DND-41 (cell line): ENCODE results near the gene CMTM3.
"Not testable (repeated sequence)": the region's sequence is repeated elsewhere in the genome, so short reads cannot be mapped to it uniquely, and the experiment has no call there.

Experiments
- ATAC-seq: fragments of 200-7000 bp; cut with Tn5 transposase; 3 replicates; pipeline ENCODE4 v1.9.1; 2021; ENCODE audit warnings: low read depth; ENCODE audit not compliant: insufficient read depth
- DNase-seq: peaks from one replicate; pipeline ENCODE4 v3.0.0-alpha.2; 2020
- H2AFZ ChIP-seq: 2 replicates; pipeline ENCODE4 v1.6.0; 2012; ENCODE audit warnings: low read depth, low read length
- H3K27ac ChIP-seq: 2 replicates; pipeline ENCODE4 v1.5.1; 2012; ENCODE audit warnings: low read length, inconsistent platforms
- H3K27me3 ChIP-seq: fragments of 200-600 bp; sonication (generic); 2 replicates; pipeline ENCODE4 v1.6.0; 2012; ENCODE audit warnings: low read length, mild to moderate bottlenecking, inconsistent platforms; ENCODE audit not compliant: insufficient read depth, poor library complexity
- H3K36me3 ChIP-seq: 2 replicates; pipeline ENCODE4 v1.5.1; 2012; ENCODE audit warnings: low read length, inconsistent platforms; ENCODE audit not compliant: insufficient read depth
- H3K4me1 ChIP-seq: 2 replicates; pipeline ENCODE4 v1.5.1; 2012; ENCODE audit warnings: mild to moderate bottlenecking, low read length; ENCODE audit not compliant: insufficient read depth
- H3K4me2 ChIP-seq: 2 replicates; pipeline ENCODE4 v1.6.0; 2012; ENCODE audit warnings: mild to moderate bottlenecking, moderate library complexity, low read length, inconsistent platforms; ENCODE audit not compliant: insufficient read depth
- H3K4me3 ChIP-seq, 2 experiments: fragments of 200-600 bp in 1 of 2; shearing (Covaris generic) in 1 of 2; 2 replicates each; pipeline ENCODE4 v1.5.1; 2012 to 2016; ENCODE audit warnings: inconsistent platforms in 2 of 2, low read length in 2 of 2, mild to moderate bottlenecking in 2 of 2, low read depth in 1 of 2, moderate library complexity in 1 of 2
- H3K79me2 ChIP-seq: 2 replicates; pipeline ENCODE4 v1.6.0; 2012; ENCODE audit warnings: low read length, inconsistent platforms; ENCODE audit not compliant: insufficient read depth
- H3K9ac ChIP-seq: 2 replicates; pipeline ENCODE4 v1.6.0; 2012; ENCODE audit warnings: low read depth, mild to moderate bottlenecking, inconsistent platforms, low read length, moderate library complexity
- H3K9me3 ChIP-seq: 2 replicates; pipeline ENCODE4 v1.5.1; 2012; ENCODE audit warnings: low read length, moderate library complexity, mild to moderate bottlenecking, inconsistent platforms; ENCODE audit not compliant: insufficient read depth, severe bottlenecking
- H4K20me1 ChIP-seq: 2 replicates; pipeline ENCODE4 v1.6.0; 2012; ENCODE audit warnings: low read length; ENCODE audit not compliant: insufficient read depth
- CTCF ChIP-seq: IDR thresholded peaks from 2 replicates; pipeline ENCODE4 v1.5.1; 2012; ENCODE audit warnings: borderline replicate concordance, low read length, moderate library complexity, mild to moderate bottlenecking; ENCODE audit not compliant: poor library complexity, severe bottlenecking; ENCODE audit errors: extremely low read depth
- EZH2 ChIP-seq: IDR thresholded peaks from 3 replicates; pipeline ENCODE4 v1.6.1; 2012; ENCODE audit warnings: borderline replicate concordance, low read depth, mild to moderate bottlenecking, moderate library complexity, low read length, inconsistent platforms; ENCODE audit not compliant: severe bottlenecking

Gene CMTM3

GRCh38 chr16:66629856-66630255 lies 25.4 kb downstream of the CMTM3 start:
- ATAC-seq = no peak

GRCh38 chr16:66630561-66631260 lies 26.2 kb downstream of the CMTM3 start:
- not testable (repeated sequence) for H2AFZ ChIP-seq, H3K79me2 ChIP-seq, DNase-seq, H3K4me1 ChIP-seq, H3K4me3 ChIP-seq, H3K36me3 ChIP-seq, H3K9ac ChIP-seq, ATAC-seq, H4K20me1 ChIP-seq, H3K4me2 ChIP-seq, H3K9me3 ChIP-seq, H3K27ac ChIP-seq, H3K27me3 ChIP-seq

More at GRCh38 chr16:66629856-66630255, 25.4 kb downstream of the CMTM3 start:
- H3K4me1 ChIP-seq = no peaks in the 10 kb centered on the region
- no peak overlapping the region for H3K4me3 ChIP-seq
- no peaks in the 10 kb centered on the region for H3K27me3 ChIP-seq
- no peak overlapping the region for H2AFZ ChIP-seq
- no peaks in the 10 kb centered on the region for H3K36me3 ChIP-seq
- no peak for TF ChIP-seq CTCF
- no peak for TF ChIP-seq EZH2
- H3K9me3 ChIP-seq = no peaks in the 10 kb centered on the region
- no peak for DNase-seq
- H3K79me2 ChIP-seq = no peaks in the 10 kb centered on the region
- no peak overlapping the region for H3K9ac ChIP-seq
- no peak overlapping the region for H3K4me2 ChIP-seq
- H4K20me1 ChIP-seq = no peaks in the 10 kb centered on the region
- H3K27ac ChIP-seq = no peak overlapping the region

DNA sequence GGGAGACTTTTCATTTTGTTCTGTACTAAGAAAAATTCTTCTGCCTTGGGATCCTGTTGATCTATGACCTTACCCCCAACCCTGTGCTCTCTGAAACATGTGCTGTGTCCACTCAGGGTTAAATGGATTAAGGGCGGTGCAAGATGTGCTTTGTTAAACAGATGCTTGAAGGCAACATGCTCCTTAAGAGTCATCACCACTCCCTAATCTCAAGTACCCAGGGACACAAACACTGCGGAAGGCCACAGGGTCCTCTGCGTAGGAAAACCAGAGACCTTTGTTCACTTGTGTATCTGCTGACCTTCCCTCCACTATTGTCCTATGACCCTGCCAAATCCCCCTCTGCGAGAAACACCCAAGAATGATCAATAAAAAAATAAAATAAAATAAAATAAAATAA lies 27.1 kb downstream of the CMTM3 start:
- not testable (repeated sequence) for H3K4me1 ChIP-seq, H3K79me2 ChIP-seq, H3K27me3 ChIP-seq, H4K20me1 ChIP-seq, H3K4me2 ChIP-seq, H3K4me3 ChIP-seq, H3K36me3 ChIP-seq, DNase-seq, H3K27ac ChIP-seq, H3K9me3 ChIP-seq, H2AFZ ChIP-seq, ATAC-seq, H3K9ac ChIP-seq

DNA sequence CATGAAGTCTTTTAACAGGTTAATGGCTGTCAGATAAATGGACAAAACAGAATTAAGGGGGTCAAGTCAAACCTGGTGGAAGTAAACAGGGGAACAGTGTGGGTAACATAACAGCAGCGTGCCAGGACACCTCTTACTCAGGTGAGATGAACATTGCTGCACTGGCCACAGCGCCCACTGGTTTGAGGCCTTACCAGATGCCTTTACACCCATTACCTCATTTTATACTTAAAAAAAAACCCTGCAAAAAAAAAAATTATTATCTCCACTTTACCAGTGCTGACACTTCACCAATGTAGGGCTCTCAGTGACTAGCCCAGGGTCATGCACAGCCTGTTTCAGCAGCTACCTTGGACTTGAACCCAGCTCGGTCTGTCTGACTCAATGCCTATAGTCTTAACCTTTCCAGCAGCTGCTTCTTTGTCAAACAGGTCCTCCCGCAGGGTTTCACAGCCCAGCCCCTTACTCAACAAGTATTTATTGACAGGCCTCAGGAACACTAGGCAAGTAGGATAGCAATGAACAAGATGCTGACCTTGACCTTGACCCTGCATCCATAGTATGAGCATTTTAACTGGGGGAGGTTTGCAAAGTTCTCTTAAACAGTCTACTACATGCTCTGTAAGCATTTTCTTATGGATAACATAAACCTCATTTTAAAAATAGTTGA lies 30.2 kb downstream of the CMTM3 start:
- H3K79me2 ChIP-seq = no peaks in the 10 kb centered on the region
- H4K20me1 ChIP-seq = no peaks in the 10 kb centered on the region
- DNase-seq (no peak), ATAC-seq (no peak)
- H3K27me3 ChIP-seq = no peaks in the 10 kb centered on the region
- TF ChIP-seq CTCF = no peak
- TF ChIP-seq EZH2 = no peak
- no peak overlapping the region for H3K4me3 ChIP-seq
- no peaks in the 10 kb centered on the region for H3K36me3 ChIP-seq
- H3K4me2 ChIP-seq = no peak overlapping the region
- no peaks in the 10 kb centered on the region for H3K4me1 ChIP-seq
- H3K9me3 ChIP-seq = no peaks in the 10 kb centered on the region
- no peak overlapping the region for H2AFZ ChIP-seq
- no peak overlapping the region for H3K9ac ChIP-seq
- H3K27ac ChIP-seq = no peak overlapping the region
